Testis (tissue), 3 donors: Measurements from ENCODE around the gene NAT16. TPM values are rescaled to one million over a fixed set of nuclear protein-coding genes. Genes with fewer than 3 reads are reported as not detected.
A peak's percentile ranks its signal among the peaks of the same experiment; 100 is the strongest.

Experiments
- DNase-seq: peaks from one replicate; pipeline ENCODE4 v3.0.0-alpha.2; 2019
- H3K27ac ChIP-seq, 2 donors: fragments of 200-600 bp; sonication (generic); one replicate each; pipeline ENCODE4 v1.5.1; 2019
- H3K27me3 ChIP-seq: fragments of 200-600 bp; sonication (generic); one replicate; pipeline ENCODE4 v1.5.1; 2019
- H3K36me3 ChIP-seq: fragments of 200-600 bp; sonication (generic); one replicate; pipeline ENCODE4 v1.5.1; 2017; ENCODE audit warnings: low read depth; ENCODE audit errors: missing control alignments
- H3K4me1 ChIP-seq: fragments of 200-600 bp; sonication (generic); one replicate; pipeline ENCODE4 v1.5.1; 2019
- H3K4me3 ChIP-seq, 2 donors: fragments of 200-600 bp; sonication (generic); one replicate each; pipeline ENCODE4 v1.5.1; 2017 to 2019
- H3K9me3 ChIP-seq: fragments of 200-600 bp; sonication (generic); one replicate; pipeline ENCODE4 v1.5.1; 2017
- POLR2A ChIP-seq: fragments of 450-650 bp; IDR thresholded peaks from one replicate; pipeline ENCODE4 v1.6.1; 2017; ENCODE audit warnings: antibody characterized with exemption, mild to moderate bottlenecking, moderate library complexity
- WGBS, 2 donors: methylation state at CpG; one replicate each; pipeline ENCODE4 v1.1.5; 2018; 5-methylcytosine and 5-hydroxymethylcytosine counted together
- intact Hi-C: fragments of 100-400 bp; cut with DNase I; formaldehyde crosslinking; loops from one replicate; pipeline ENCODE4 v1.15.1; 2023; ENCODE audit warnings: low total_unique reads
- polyA plus RNA-seq: library from polyadenylated mRNA; stranded (reverse); fragments of 350-450 nt; fragmentation: Illumina TruSeq; extraction: RNeasy Lipid Tissue Mini Kit (QIAGEN cat#74804); gene quantifications from one replicate; pipeline ENCODE4 v1.2.3, GENCODE V29; 2014; ENCODE audit warnings: low read depth, low replicate concordance; ENCODE audit not compliant: insufficient read depth
- total RNA-seq, 2 donors: library from RNA; depleted of rRNA; stranded (reverse); fragments of >200 nt; gene quantifications; one replicate each; pipeline ENCODE4 v1.2.3, GENCODE V29; 2016
- TF ChIP-seq, protein P1 (sequence below), 3 experiments: fragments of 450-650 bp in 2 of 3; fragments of 200-600 bp in 1 of 3; sonication (generic) in 1 of 3; IDR thresholded peaks; one replicate each; pipeline ENCODE4 v1.5.1; 2016 to 2019; ENCODE audit warnings: antibody characterized with exemption in 3 of 3, mild to moderate bottlenecking in 2 of 3, moderate library complexity in 1 of 3

The NAT16 gene
- total and polyA plus RNA-seq, 3 donors from 2014 or later = 0.26 to 0.50 (median 0.31) TPM

DNA sequence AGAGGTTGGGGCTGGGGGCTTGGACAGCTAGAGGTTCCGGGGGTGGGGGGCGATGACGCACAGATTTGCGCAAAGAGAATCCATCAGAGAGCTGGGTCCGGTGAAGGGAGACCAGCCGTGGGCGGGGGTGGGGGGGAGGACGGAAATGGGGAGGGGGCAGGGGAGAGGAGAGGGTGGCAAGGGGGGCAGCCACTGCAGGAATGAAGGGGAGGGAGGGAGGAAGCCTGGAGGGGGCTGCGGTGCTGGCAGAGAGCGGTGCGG is 13.5 kb downstream of the NAT16 start:
- Histone ChIP-seq H3K9me3 (no peaks in the 10 kb centered on the region), H3K4me3 (no peak overlapping the region), H3K27me3 (no peaks in the 10 kb centered on the region), H3K4me1 (peaks cover 17% of the 10 kb centered on the region), H3K36me3 (no peaks in the 10 kb centered on the region), H3K27ac (no peak overlapping the region)
- intact Hi-C loops = loop anchor here (10.0 kb wide), 1 partner anchor 118 kb away; no protein-coding TSS in a partner anchor
- no peak for DNase-seq
- WGBS, 2 donors = 0% methylated on average over 9 to 11 of the region's 11 CpGs
- TF ChIP-seq, protein P1, sequence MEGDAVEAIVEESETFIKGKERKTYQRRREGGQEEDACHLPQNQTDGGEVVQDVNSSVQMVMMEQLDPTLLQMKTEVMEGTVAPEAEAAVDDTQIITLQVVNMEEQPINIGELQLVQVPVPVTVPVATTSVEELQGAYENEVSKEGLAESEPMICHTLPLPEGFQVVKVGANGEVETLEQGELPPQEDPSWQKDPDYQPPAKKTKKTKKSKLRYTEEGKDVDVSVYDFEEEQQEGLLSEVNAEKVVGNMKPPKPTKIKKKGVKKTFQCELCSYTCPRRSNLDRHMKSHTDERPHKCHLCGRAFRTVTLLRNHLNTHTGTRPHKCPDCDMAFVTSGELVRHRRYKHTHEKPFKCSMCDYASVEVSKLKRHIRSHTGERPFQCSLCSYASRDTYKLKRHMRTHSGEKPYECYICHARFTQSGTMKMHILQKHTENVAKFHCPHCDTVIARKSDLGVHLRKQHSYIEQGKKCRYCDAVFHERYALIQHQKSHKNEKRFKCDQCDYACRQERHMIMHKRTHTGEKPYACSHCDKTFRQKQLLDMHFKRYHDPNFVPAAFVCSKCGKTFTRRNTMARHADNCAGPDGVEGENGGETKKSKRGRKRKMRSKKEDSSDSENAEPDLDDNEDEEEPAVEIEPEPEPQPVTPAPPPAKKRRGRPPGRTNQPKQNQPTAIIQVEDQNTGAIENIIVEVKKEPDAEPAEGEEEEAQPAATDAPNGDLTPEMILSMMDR (IDR thresholded peaks at IDR 0.05) = no peak
- TF ChIP-seq POLR2A = no peak

DNA sequence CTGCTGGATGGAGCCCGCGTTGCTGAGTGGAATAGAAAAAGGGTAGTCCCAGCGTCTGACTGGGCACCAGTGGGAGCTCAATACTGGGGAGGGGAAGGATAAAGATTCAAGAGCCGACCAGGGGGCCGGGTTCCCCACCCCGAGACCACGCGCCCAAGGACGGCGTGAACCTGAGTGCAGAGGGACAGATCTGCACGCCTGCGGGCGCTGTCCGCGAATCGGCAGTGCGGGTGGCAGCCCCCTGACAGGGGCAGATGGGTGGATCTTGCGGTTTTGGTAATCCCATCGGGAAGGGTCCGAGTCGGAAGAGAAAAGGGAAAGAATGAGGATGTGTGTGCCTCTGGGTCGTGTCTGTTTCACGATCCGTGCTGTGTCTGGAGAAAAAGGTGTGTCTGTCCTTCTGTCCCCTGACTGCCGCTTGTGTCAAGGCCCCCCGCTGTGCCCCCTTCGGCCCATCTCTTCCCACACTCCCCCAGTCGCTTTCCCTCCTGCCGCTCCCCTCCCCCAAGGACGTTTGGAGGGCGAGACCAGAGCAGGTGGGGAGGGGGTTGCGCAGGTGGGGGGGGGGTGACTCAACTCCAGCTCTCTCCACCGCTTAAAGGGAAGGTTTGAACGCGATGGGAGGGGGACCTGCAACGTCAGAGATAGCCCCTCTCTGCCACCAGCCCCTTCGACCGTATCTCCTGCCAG is 14.0 kb downstream of the NAT16 start:
- Histone ChIP-seq H3K27ac (no peak overlapping the region), H3K27me3 (no peaks in the 10 kb centered on the region), H3K36me3 (no peaks in the 10 kb centered on the region), H3K4me3 (no peak overlapping the region), H3K9me3 (no peaks in the 10 kb centered on the region), H3K4me1 (peaks cover 17% of the 10 kb centered on the region)
- DNase-seq = no peak
- 1 to 2% methylated on average over 37 to 38 of the region's 38 CpGs for WGBS, 2 donors
- no peak for TF ChIP-seq POLR2A
- TF ChIP-seq, protein P1 (IDR thresholded peaks at IDR 0.05) = no peak
- intact Hi-C loops = loop anchor here (10.0 kb wide), 1 partner anchor 119 kb away; no protein-coding TSS in a partner anchor

DNA sequence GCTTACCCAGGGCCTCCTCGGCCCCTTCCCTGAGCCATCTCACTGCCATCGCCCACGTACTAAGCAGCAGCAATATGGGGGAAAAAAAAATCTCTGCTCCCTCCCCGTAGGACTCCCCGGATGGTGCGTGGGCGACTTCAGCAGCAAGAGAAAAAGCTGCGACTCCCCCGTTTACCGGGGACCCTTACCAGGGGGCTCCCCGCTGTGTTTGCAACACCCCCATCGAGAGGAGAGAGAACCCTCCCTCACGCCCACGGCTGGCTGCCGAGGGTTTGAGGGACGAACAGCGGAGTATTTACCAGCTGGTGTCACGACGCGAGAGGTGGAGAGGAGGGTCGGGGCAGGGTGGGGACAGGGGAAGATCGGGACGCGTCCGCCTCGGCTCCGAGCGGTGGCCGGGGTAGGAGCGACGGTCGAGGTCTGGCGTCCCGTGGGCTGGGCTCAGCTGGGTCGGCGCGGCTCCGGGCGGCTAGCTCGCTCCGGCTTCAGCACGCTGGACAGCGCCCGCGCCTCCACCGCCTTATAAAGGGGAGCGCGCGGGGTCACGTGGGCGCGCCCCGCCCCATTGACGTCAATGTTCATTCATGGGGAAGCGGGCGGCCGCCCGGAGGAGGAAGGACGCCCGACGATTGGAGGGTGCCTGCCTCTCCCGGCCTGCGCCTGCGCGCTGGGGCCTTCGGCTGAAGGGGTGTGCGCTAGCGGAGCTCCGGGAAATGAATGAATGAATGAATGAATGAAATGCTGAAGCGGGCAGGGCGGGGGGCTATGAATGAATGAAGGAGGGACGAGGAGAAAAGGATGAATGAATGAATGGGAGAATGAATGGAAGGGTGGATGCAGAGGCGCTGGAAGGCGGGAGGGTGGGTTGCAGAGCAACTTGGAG is 14.8 kb downstream of the NAT16 start, which contains the start of gene VGF:
Gene VGF, minus strand, starts transcription at position 495 of the 883 bp plus-strand sequence. CDS start 726 bp downstream, outside the sequence.
- H3K27me3 ChIP-seq = no peaks in the 10 kb centered on the region
- DNase-seq = peak; percentile 95
- peaks cover 17% of the 10 kb centered on the region for H3K4me1 ChIP-seq
- H3K27ac ChIP-seq = no peak within 1 kb of the TSS
- TF ChIP-seq POLR2A = no peak
- TF ChIP-seq, protein P1 (IDR thresholded peaks at IDR 0.05) = no peak
- WGBS, 2 donors = 1 to 3% methylated on average over 57 to 73 of the region's 74 CpGs
- no peaks in the 10 kb centered on the region for H3K9me3 ChIP-seq
- intact Hi-C loops = loop anchor here (10.0 kb wide), 1 partner anchor 119 kb away; no protein-coding TSS in a partner anchor
- H3K4me3 ChIP-seq = peak within 1 kb of the TSS in 1 of 2 donors; percentile 45
- H3K36me3 ChIP-seq = no peaks in the 10 kb centered on the region

DNA sequence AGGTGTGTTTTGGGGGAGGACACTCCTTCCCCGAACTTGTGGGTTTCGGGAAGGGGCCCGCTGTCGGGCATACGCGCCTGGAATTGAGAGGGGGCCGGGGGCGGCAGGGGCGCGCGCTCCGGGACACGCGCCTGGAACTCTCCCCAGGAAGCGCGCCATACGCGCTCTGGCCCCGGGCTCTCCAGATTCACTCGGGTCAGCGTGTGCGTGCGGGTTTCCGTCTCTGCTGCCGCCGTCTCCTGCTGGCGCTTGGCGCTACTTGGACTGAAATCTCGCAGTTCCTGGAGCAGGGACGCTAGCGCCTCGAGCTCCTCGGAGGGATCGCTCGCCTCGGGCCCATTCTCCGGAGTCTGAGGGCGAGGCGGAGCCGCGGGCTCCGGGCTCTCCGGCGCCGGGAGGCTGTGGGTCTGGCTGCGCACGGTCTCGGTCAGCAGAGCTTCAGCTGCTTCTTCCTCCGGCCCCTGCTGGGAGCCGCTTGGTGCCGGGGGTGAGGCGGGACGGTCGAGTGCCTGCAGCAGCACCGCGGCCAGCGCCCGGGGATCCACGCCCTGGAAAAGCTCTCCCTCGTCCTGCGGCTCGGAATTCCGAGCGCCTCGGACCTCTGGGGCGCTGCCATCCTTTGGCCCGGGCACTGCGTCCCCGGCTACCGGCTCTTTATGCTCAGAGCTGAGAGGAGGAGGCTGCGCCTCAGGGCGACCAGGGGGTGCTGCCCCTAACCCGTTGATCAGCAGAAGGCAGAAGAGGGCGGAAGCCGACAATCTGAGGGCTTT is 15.8 kb downstream of the NAT16 start:
- intact Hi-C loops = loop anchor here (10.0 kb wide), 1 partner anchor 121 kb away; no protein-coding TSS in a partner anchor
- DNase-seq = peak; percentile 60
- WGBS, 2 donors = 1 to 11% methylated on average over 5 to 49 of the region's 75 CpGs
- H3K9me3 ChIP-seq = no peaks in the 10 kb centered on the region
- TF ChIP-seq, protein P1 (IDR thresholded peaks at IDR 0.05) = no peak
- TF ChIP-seq POLR2A = no peak
- H3K36me3 ChIP-seq = no peaks in the 10 kb centered on the region
- no peak overlapping the region for H3K27ac ChIP-seq
- H3K4me3 ChIP-seq = peak overlapping the region in 1 of 2 donors; percentile 45
- no peaks in the 10 kb centered on the region for H3K27me3 ChIP-seq
- H3K4me1 ChIP-seq = peaks cover 17% of the 10 kb centered on the region
